GM18868 (cell line): ENCODE results near the gene ST3GAL2.
"Not testable (repeated sequence)": the region's sequence is repeated elsewhere in the genome, so short reads cannot be mapped to it uniquely, and the experiment has no call there.

Source experiments
- ATAC-seq: cut with Tn5 transposase; IDR thresholded peaks from one replicate; pipeline ENCODE4 v1.9.1; 2021; ENCODE audit warnings: mild to moderate bottlenecking, moderate library complexity; ENCODE audit not compliant: unreplicated experiment

The ST3GAL2 gene

DNA sequence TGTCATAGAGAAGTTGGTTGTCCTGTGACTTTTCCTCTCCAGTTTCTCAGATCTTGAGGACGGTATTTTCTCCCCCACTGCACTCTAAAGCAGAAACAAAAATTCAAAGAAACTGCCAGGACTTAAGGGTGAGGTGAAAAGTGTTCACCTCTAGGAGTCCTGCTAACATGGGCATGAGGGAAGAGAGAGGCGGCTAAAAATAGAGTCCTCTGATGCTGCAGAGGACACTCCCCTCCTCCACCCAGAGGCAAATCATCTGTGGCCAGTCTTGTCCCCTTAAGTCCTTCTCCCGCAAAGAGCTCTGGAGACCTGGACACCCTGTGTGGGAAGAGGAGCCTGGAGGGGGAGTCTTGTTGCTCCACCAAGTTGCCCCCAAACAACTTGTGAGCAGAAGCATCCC lies 96.9 kb downstream of the ST3GAL2 start:
- ATAC-seq = no peak

DNA sequence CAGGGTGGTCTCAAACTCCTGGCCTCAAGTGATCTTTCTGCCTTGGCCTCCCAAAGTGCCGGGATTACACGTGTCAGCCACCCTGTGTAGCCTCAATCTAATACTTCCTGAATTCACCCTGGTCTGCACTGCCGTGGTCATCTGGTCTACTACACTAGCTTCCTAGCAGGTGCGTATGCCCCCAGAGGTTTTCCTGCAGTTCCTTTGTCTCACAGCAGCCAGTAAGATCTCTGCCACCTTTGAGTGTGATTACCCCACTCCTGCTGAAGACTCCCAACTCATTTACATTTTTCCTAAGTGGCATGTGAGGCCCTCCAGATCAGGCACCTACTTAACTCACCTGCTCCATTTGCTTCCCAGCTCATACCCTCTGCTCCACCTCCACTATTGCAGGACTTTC lies 97.3 kb downstream of the ST3GAL2 start:
- no peak for ATAC-seq

DNA sequence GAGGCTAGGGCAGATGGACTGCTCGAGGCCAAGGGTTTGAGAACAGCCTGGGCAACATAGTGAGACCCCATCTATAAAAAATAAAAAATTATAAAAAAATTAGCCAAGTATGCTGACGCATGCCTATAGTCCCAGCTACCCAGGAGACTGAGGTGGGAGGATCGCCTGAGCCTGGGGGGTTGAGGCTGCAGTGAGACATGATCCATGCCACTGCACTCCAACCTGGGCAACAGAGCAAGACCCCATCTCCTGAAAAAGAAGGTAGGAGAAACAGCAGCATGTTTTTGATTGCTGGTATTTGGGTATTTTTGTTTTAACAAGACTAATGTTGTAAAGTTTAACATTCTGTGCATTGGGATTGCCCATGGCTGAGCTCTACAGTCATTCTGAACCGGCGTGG lies 101.1 kb downstream of the ST3GAL2 start:
- ATAC-seq = no peak

DNA sequence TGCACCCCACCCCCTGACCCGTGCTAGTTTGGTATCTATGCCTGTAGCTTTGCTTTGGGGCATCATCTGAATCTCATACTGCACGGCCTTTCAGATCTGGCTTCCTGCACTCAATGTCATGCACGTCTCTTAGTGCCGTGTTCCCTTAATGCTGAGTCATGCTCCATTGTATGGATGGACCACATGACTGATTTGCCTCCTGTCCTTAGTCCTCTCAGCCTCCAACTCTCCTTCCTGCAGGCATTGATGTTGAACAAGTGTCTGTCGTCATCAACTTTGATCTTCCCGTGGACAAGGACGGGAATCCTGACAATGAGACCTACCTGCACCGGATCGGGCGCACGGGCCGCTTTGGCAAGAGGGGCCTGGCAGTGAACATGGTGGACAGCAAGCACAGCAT lies 106.2 kb downstream of the ST3GAL2 start:
- ATAC-seq = not testable (repeated sequence)

DNA sequence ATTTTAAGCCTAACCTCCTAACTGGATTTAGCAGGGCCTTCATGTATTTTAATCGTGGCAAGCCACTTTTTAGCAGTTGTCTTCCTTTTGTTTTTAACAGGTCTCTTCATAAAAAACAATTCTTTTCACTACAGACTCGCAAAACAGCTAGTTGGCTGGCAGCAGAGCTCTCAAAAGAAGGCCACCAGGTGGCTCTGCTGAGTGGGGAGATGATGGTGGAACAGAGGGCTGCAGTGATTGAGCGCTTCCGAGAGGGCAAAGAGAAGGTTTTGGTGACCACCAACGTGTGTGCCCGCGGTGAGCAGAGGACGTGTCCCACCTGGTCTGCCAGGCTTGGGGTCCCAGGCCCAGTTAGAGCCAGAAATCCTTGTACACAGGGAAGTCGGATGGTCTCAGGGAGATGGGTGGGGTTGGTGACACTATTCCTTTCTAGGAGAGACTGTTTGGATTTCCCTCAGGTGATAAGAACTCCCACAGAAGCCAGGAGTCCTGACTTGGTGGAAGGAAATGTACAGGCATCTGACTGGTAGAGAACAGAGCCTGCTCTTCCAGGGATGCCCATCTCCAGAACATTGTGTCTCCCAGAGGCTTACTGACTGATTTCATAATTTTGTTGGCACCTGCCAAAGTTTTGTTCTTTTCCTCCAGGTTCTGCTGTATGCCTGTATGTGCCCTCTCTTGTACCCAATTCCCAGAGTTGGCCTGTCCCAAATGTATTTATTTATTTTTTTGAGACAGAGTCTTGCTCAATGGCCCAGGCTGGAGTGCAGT lies 107.1 kb downstream of the ST3GAL2 start:
- no peak for ATAC-seq

DNA sequence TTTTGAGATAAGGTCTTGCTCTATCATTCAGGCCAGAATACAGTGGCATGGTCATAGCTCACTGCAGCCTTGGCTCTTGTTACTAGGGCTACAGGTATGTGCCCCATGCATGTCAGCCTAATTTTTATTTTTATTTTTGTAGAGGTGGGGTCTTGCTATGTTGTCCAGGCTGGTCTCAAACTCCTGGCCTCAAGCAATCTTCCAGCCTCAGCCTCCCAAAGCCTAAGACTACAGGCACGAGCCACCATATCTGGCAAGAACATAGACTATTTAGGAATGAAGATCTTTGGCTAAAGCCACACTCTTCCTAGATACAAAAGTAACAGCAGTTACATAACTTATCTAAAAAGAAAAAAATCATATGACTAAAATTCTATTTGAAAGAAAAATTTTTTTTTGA lies 107.8 kb downstream of the ST3GAL2 start:
- no peak for ATAC-seq
